Inflammatory macrophage treated with lipopolysaccharide for 4 hours (primary cell): Measurements from ENCODE around the gene TMEM52B.
"Not testable (repeated sequence)": the region's sequence is repeated elsewhere in the genome, so short reads cannot be mapped to it uniquely, and the experiment has no call there.

ENCODE experiments used
- DNase-seq: peaks from one replicate; pipeline ENCODE4 v3.0.0-alpha.2; 2020

TMEM52B gene

DNA sequence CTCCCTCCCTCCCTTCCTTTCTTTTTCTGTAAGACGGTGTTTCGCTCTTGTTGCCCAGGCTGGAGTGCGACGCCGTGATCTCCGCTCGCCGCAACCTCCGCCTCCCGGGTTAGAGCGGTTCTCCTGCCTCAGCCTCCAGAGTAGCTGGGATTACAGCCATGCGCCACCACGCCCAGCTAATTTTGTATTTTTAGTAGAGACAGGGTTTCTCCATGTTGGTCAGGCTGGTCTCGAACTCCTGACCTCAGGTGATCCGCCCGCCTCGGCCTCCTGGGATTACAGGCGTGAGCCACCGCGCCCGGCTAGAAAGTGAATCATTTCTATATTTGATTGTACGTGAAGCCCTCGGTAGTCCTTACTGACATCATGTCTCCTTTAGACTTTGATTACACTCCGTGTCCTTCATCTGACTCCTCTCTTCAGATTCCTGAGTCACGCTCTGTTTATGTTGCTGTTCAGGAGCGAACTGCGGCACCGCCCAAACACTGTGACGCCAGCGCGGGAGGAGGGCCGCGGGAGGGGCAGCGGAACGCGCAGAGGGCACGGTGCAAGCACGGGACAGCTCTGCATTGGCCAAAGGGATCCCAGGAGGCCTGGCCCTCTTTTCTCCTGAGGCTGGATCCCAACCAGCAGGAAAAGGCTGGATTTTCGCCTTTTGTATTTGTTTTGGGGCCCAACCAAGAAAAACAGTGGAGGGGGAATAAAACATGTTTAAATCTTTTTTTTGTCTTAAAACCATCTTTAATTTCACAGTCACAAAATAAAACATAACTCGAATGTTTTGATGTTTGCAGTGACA, 33.3 kb downstream of the TMEM52B start:
- DNase-seq = peak; percentile 99

DNA sequence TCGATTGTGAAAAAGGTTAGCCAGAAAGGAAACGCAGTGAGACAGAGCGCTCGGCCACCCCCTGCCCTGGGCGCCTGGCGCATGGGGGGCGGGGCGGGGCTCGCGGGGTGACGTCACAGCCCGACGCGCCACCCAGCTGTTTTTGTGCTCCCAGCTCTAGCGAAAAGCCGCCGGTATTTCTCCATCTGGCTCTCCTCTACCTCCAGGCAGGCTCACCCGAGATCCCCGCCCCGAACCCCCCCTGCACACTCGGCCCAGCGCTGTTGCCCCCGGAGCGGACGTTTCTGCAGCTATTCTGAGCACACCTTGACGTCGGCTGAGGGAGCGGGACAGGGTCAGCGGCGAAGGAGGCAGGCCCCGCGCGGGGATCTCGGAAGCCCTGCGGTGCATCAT, 33.9 kb downstream of the TMEM52B start, which contains the start of gene GABARAPL1:
TSS of gene GABARAPL1 (plus strand) at position 139 of the 393 bp plus-strand sequence. CDS start at position 392, 253 bp downstream.
- DNase-seq = peak; percentile 85

GRCh38 chr12:10213168-10214135, 34.6 kb downstream of the TMEM52B start:
- peak; percentile 98 for DNase-seq

DNA sequence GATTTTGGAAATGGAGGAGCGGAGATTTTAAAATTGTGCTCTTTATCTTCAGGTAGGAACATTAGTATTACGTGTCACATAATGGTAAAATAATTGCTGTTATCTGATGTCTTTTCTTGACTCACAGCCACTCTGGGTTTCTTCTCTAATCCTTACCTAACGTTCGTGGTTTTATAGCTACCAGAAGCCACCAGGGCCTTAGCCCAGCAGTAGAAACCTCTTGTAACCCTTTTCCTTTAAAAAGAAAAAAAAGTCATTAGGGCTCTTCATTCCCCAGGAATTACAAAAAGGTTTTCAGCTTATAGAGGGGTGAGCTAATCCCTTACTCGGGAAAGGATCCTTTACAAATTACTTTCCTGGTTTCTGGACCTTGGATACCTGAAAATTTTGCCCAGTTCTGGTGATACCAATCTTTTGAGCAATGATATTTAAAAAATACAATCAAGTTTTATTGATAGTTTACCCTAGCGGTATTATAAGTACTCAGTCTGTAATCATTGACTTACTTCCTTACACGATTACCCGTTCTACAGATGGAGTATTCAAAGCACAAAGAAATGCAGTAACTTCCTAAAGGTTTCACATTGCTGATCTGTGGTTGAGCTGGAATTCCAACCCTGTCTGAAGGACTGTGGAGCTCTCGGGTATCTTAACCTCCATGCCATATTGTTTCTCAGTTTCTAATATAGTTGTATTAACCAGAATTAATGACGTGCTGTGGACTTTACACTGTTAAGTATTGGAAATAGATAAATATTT, 35.5 kb downstream of the TMEM52B start:
- DNase-seq = peak; percentile 23

GRCh38 chr12:10214895-10215267, 36.0 kb downstream of the TMEM52B start:
- peak; percentile 62 for DNase-seq

DNA sequence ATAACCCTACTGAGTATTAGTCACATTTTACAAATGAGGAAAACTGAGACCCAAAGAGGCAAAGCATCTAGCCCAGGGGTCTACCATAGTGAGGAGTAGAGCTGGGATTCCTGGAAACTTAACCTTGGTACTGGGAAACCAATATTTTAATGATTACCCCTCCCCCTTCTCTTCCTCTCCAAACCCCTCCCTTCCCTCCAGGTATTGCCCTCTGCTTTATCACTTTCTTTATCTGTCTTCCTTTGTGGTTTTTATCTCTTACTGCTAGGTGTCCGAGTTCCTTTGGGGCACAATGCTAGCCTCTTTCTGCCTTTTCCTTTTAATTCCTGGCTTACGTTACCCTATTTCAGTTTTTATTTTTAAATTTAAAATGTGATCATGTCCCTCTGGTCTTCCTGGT, 36.6 kb downstream of the TMEM52B start:
- no peak for DNase-seq

- DNase-seq = not testable (repeated sequence)
Observed at GRCh38 chr12:10215946-10216345, 37.1 kb downstream of the TMEM52B start.

DNA sequence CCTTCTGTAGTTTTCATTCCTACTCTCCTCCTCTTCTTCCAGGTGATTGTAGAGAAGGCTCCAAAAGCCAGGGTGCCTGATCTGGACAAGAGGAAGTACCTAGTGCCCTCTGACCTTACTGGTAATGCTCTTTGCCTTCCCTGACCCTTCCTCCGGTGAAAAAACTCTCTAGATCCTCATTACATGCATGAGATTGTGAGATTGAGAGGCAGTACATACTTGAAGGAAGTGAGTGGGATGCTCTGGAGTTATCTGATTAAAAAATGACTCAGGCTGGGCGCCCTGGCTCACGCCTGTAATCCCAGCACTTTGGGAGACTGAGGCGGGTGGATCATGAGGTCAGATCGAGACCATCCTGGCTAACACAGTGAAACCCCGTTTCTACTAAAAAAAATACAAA, 39.2 kb downstream of the TMEM52B start:
- DNase-seq = peak; percentile 46

DNA sequence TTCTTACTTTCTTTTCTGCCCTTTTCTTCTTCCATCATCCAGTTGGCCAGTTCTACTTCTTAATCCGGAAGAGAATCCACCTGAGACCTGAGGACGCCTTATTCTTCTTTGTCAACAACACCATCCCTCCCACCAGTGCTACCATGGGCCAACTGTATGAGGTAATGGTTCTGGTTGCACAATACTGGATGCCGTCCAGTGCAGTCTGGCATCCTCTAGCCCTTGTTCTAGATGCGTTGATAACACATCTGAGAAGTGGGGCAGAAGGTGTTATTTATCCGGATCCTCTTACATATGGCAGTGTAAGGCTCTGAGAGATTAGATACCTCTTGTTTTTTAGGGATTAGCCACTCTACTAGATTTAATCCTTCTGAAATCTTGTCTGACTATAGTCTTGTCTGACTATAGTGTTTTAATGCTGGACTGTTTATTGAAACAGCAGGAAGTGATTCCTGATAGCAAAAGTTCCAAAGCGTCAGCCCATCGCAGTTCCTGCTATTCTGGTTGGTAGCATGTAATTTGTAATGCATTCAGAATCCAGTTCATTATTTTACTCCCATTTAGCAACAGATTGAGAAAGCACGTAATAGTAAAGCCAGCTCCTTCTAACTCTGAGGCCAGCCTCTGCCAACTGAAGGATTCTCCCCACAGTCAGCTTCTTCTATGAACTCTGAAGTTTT, 41.7 kb downstream of the TMEM52B start:
- DNase-seq = peak; percentile 11

GRCh38 chr12:10221846-10222245, 43.0 kb downstream of the TMEM52B start:
- DNase-seq = no peak

DNA sequence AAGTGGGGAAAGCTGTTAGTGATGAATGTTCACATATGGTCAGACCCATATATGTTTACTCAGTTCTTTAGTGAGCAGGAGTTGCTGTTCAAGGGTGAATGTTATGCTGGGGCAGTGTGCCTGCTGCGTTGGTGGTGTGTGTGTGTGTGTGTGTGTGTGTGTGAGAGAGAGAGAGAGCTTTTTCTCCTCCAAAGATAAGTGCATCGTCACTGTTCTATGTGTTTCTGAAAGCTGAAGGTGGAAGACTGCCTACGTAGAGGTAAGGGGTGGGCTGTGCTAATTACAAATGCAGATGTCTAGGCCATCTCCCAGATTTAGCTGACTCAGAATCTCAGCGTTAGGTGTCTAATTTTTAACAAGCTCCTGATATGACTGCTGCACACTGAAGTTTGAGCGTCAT, 44.4 kb downstream of the TMEM52B start:
- DNase-seq = no peak

DNA sequence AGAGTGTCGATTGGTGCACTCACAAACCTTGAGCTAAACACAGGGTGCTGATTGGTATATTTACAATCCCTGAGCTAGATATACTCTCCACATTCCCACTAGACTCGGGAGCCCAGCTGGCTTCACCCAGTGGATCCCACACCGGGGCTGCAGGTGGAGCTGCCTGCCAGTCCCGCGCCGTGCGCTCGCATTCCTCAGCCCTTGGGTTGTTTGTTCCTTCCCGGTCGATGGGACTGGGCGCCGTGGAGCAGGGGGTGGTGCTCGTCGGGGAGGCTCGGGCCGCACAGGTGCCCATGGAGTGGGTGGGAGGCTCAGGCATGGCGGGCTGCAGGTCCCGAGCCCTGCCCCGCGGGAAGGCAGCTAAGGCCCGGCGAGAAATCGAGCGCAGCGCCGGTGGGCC, 46.6 kb downstream of the TMEM52B start:
- DNase-seq = not testable (repeated sequence)

GRCh38 chr12:10226086-10226485, 47.3 kb downstream of the TMEM52B start:
- no peak for DNase-seq

GRCh38 chr12:10226731-10227130, 47.9 kb downstream of the TMEM52B start:
- no peak for DNase-seq

DNA sequence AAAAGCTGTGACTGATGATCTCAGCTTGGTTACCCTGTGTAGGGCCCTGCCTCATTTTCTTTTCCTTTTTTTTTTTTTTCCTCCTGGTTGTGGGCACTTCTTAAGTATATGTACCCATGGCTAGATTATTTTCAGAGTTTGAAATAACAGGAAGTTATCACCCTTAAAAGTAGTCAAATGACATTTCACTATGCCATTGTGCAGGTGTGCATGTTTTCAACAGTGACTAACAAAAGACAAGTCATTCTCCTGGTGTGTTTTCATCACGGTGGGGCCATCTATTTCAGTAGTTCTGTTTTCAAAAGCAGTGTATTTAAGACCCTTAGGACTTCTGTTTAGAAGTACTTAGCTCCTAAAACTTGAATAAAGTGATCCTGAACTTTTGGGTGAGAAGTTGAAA, 48.8 kb downstream of the TMEM52B start:
- DNase-seq = no peak

- DNase-seq = no peak
Observed at GRCh38 chr12:10234562-10234961, 55.7 kb downstream of the TMEM52B start.

- peak; percentile 53 for DNase-seq
Observed at GRCh38 chr12:10235761-10236631, 57.2 kb downstream of the TMEM52B start.

- no peak for DNase-seq
Observed at GRCh38 chr12:10236720-10237119, 57.9 kb downstream of the TMEM52B start.

DNA sequence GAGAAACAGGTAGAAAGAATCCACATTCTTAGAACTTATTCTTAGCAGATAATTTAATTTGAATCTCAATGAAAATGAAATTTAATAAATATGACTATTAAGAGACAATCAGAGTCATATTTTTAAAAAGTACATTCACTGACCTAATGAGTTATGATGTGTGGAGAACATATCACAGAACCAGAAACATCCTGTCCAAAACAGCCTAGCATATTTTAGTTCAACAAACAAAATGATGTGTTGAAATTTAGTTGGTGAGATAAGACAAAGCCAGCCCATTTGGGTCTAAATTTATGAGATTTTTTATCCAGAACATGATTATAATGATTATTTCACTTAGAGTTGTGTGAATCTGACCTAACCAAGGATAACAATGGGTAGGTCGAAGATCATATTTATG, 59.7 kb downstream of the TMEM52B start:
- DNase-seq = no peak

DNA sequence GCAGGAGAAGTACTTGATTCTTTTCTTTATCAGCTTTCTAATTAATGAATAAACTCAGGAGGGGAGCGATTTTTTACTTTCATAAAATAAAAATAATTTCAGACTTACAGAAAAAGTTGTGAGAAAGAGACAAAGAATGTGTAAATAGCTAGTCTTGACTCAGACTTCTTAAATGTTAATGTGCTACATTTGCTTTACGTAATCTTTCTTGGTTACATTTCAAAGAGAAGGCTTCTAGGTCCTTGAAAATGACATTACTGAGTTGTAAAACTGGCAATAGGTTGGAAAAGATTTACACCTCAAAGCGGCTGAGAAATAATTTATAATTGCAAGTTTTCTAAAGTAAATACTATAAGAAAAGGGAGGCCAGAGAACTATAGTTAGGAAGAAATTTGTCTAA, 62.5 kb downstream of the TMEM52B start:
- no peak for DNase-seq
